OCI-LY7 (cell line): Measurements from ENCODE around the gene ZSWIM3. TPM values are rescaled to one million over a fixed set of nuclear protein-coding genes. Genes with fewer than 3 reads are reported as not detected.
A peak's percentile ranks its signal among the peaks of the same experiment; 100 is the strongest.

Experiments used
- BruUV-seq: library from RNA; stranded (reverse); fragments of 400-500 nt; replicated peaks from 2 replicates; lab custom pipeline; 2021; lab: Mats Ljungman, UMichigan
- CTCF ChIA-PET: fragments of 300-600 bp; sonication (Branson Sonifier 250); formaldehyde crosslinking; loops from one replicate; lab custom pipeline; 2022; ENCODE audit warnings: antibody characterized with exemption; ENCODE audit not compliant: unreplicated experiment; lab: Charles Lee
- POLR2A ChIA-PET: fragments of 300-600 bp; sonication (Branson Sonifier 250); formaldehyde crosslinking; loops from one replicate; lab custom pipeline; 2022; ENCODE audit warnings: antibody characterized with exemption; lab: Charles Lee
- DNase-seq: peaks from one replicate; pipeline ENCODE4 v3.0.0-alpha.2; 2015; ENCODE audit warnings: low spot score
- H2AFZ ChIP-seq: fragments of 200-600 bp; sonication (generic), shearing (Covaris generic); 2 replicates; pipeline ENCODE4 v1.6.1; 2014; ENCODE audit warnings: mild to moderate bottlenecking, antibody characterized with exemption, low read length, moderate library complexity
- H3K27ac ChIP-seq: fragments of 200-600 bp; sonication (generic); 2 replicates; pipeline ENCODE4 v1.5.1; 2014; ENCODE audit warnings: mixed run types, low read depth, mild to moderate bottlenecking, moderate library complexity, low read length, inconsistent platforms; ENCODE audit not compliant: poor library complexity, severe bottlenecking
- H3K36me3 ChIP-seq: fragments of 200-600 bp; sonication (generic); 2 replicates; pipeline ENCODE4 v1.6.1; 2014; ENCODE audit warnings: mild to moderate bottlenecking, antibody characterized with exemption, low read length, moderate library complexity, mixed read lengths; ENCODE audit not compliant: insufficient read depth
- H3K4me1 ChIP-seq: fragments of 200-600 bp; sonication (generic); 2 replicates; pipeline ENCODE4 v1.5.1; 2014; ENCODE audit warnings: mild to moderate bottlenecking, low read length; ENCODE audit not compliant: insufficient read depth, poor library complexity, severe bottlenecking
- H3K4me2 ChIP-seq: fragments of 200-600 bp; sonication (generic); 2 replicates; pipeline ENCODE4 v1.6.1; 2014; ENCODE audit warnings: mild to moderate bottlenecking, low read length
- H3K4me3 ChIP-seq: fragments of 200-600 bp; sonication (generic); 2 replicates; pipeline ENCODE4 v1.5.1; 2014; ENCODE audit warnings: mild to moderate bottlenecking, low read depth, low read length; ENCODE audit not compliant: poor library complexity, severe bottlenecking
- H3K79me2 ChIP-seq: fragments of 200-600 bp; sonication (generic); 2 replicates; pipeline ENCODE4 v1.6.1; 2016; ENCODE audit warnings: low read depth, mild to moderate bottlenecking, low read length, moderate library complexity, mixed read lengths; ENCODE audit not compliant: insufficient read depth
- H3K9me2 ChIP-seq: fragments of 200-600 bp; sonication (generic); 2 replicates; pipeline ENCODE4 v1.6.1; 2016; ENCODE audit warnings: mild to moderate bottlenecking, low read length, mixed read lengths; ENCODE audit not compliant: insufficient read depth
- H3K9me3 ChIP-seq: fragments of 200-600 bp; sonication (generic); 2 replicates; pipeline ENCODE4 v1.6.1; 2014; ENCODE audit warnings: mild to moderate bottlenecking, mixed run types, low read length, mixed read lengths
- H4K20me1 ChIP-seq: fragments of 200-600 bp; sonication (generic); 2 replicates; pipeline ENCODE4 v1.6.1; 2014; ENCODE audit warnings: mild to moderate bottlenecking, antibody characterized with exemption, low read length, moderate library complexity, mixed read lengths; ENCODE audit not compliant: insufficient read depth
- CTCF ChIP-seq: fragments of 200-600 bp; sonication (generic); conservative IDR thresholded peaks from 2 replicates; pipeline ENCODE4 v1.5.1; 2014; ENCODE audit warnings: mild to moderate bottlenecking, antibody characterized with exemption, low read length, moderate library complexity, mixed read lengths
- EZH2phosphoT487 ChIP-seq: fragments of 200-600 bp; sonication (generic); IDR thresholded peaks from 2 replicates; pipeline ENCODE4 v1.6.1; 2018; ENCODE audit warnings: low read depth, borderline replicate concordance, mild to moderate bottlenecking, mixed run types, antibody characterized with exemption, low read length, moderate library complexity, mixed read lengths
- intact Hi-C: fragments of 100-400 bp; cut with micrococcal nuclease; formaldehyde crosslinking; loops from one replicate; pipeline ENCODE4 v1.10.0; 2022; ENCODE audit not compliant: unreplicated experiment
- total RNA-seq, 2 experiments: library from RNA; depleted of rRNA in 1 of 2; stranded (reverse); fragments of >200 nt in 1 of 2; shearing (Covaris generic) in 1 of 2; gene quantifications; 2 replicates each; pipeline ENCODE4 v1.2.3, GENCODE V29; 2014 to 2022

The ZSWIM3 gene
- total RNA-seq, 2 experiments from 2014 or later: 5.7 to 6.0 TPM

GRCh38 chr20:45910670-45911485 is 53.5 kb downstream of the ZSWIM3 start:
- intact Hi-C loops: loop anchor here (2.0 kb wide), 1 partner anchor 24 kb away; the partner anchor contains the start of gene PCIF1
- DNase-seq: peak; percentile 100
- Histone ChIP-seq H3K27ac (no peak overlapping the region), H3K4me3 (peak overlapping the region; percentile 42), H3K4me1 (peaks cover 14% of the 10 kb centered on the region), H3K9me2 (no peaks in the 10 kb centered on the region), H3K4me2 (peak overlapping the region; percentile 63), H2AFZ (peak overlapping the region; percentile 84), H3K79me2 (no peaks in the 10 kb centered on the region), H4K20me1 (no peaks in the 10 kb centered on the region), H3K9me3 (no peaks in the 10 kb centered on the region), H3K36me3 (no peaks in the 10 kb centered on the region)
- no peak for TF ChIP-seq CTCF
- TF ChIP-seq EZH2phosphoT487: no peak
- CTCF ChIA-PET: no interaction called here
- no TSS peak for BruUV-seq
- POLR2A ChIA-PET: interaction anchor here (0.7 to 1.3 kb wide), 6 partner anchors 8 to 121 kb away, joined by 3 to 5 read pairs (median 4); no protein-coding TSS in a partner anchor

- Histone ChIP-seq H2AFZ (peak within 1 kb of the TSS; percentile 32; the same call in 1 of the 2 replicates), H4K20me1 (no peaks in the 10 kb centered on the region), H3K9me3 (no peaks in the 10 kb centered on the region), H3K79me2 (no peaks in the 10 kb centered on the region), H3K9me2 (no peaks in the 10 kb centered on the region), H3K4me2 (peak within 1 kb of the TSS; percentile 63), H3K4me1 (peaks cover 14% of the 10 kb centered on the region), H3K27ac (no peak within 1 kb of the TSS), H3K36me3 (no peaks in the 10 kb centered on the region), H3K4me3 (no peak within 1 kb of the TSS)
- intact Hi-C loops: loop anchor here (2.0 kb wide), 1 partner anchor 23 kb away; the partner anchor contains the start of gene PCIF1
- CTCF ChIA-PET: no interaction called here
- POLR2A ChIA-PET: no interaction called here
- no TSS peak for BruUV-seq
- no peak for DNase-seq
- no peak for TF ChIP-seq CTCF
- no peak for TF ChIP-seq EZH2phosphoT487
These were observed 54.3 kb downstream of the ZSWIM3 start, which contains the start of gene PLTP for GRCh38 chr20:45911486-45912343. Gene PLTP, minus strand, starts transcription at chr20:45912155. Its CDS starts 703 bp downstream, at chr20:45911452.
